GM23338 (cell line): ENCODE results near the gene CACNB4. TPM values are rescaled to one million over a fixed set of nuclear protein-coding genes. Genes with fewer than 3 reads are reported as not detected.
"Not testable (repeated sequence)": the region's sequence is repeated elsewhere in the genome, so short reads cannot be mapped to it uniquely, and the experiment has no call there.

Experiments
- ATAC-seq: fragments of 200-7000 bp; cut with Tn5 transposase; 3 replicates; pipeline ENCODE4 v1.9.1; 2020
- DNase-seq: peaks from one replicate; pipeline ENCODE4 v3.0.0-alpha.2; 2015; ENCODE audit warnings: low spot score
- H2AFZ ChIP-seq: fragments of 200-600 bp; sonication (generic); 2 replicates; pipeline ENCODE4 v1.8.0; 2016; ENCODE audit warnings: antibody characterized with exemption, mild to moderate bottlenecking, moderate library complexity
- H3F3A ChIP-seq: fragments of 200-600 bp; sonication (generic); replicated peaks from 2 replicates; pipeline ENCODE4 v1.8.0; 2017; ENCODE audit warnings: antibody characterized with exemption, mixed run types, low read depth
- H3K27ac ChIP-seq: fragments of 200-600 bp; sonication (generic); 2 replicates; pipeline ENCODE4 v1.6.1; 2016; ENCODE audit warnings: low read depth
- H3K27me3 ChIP-seq: fragments of 200-600 bp; sonication (generic); 2 replicates; pipeline ENCODE4 v1.8.0; 2016; ENCODE audit warnings: mild to moderate bottlenecking, mixed run types, moderate library complexity; ENCODE audit not compliant: insufficient read depth
- H3K36me3 ChIP-seq: fragments of 200-600 bp; sonication (generic); 2 replicates; pipeline ENCODE4 v1.8.0; 2016; ENCODE audit warnings: mild to moderate bottlenecking; ENCODE audit not compliant: insufficient read depth
- H3K4me1 ChIP-seq: fragments of 200-600 bp; sonication (generic); 2 replicates; pipeline ENCODE4 v1.8.0; 2016; ENCODE audit warnings: mild to moderate bottlenecking, moderate library complexity; ENCODE audit not compliant: insufficient read depth
- H3K4me2 ChIP-seq: fragments of 200-600 bp; sonication (generic); 2 replicates; pipeline ENCODE4 v1.7.1; 2017; ENCODE audit warnings: mixed run types
- H3K4me3 ChIP-seq: fragments of 200-600 bp; sonication (generic); 2 replicates; pipeline ENCODE4 v1.6.1; 2016; ENCODE audit warnings: mixed run types
- H3K79me2 ChIP-seq: fragments of 200-600 bp; sonication (generic); replicated peaks from 2 replicates; pipeline ENCODE4 v1.8.0; 2017; ENCODE audit warnings: mild to moderate bottlenecking; ENCODE audit not compliant: insufficient read depth
- H3K9me2 ChIP-seq: fragments of 200-600 bp; sonication (generic); 2 replicates; pipeline ENCODE4 v1.8.0; 2017; ENCODE audit not compliant: insufficient read depth
- H4K20me1 ChIP-seq: fragments of 200-600 bp; sonication (generic); replicated peaks from 2 replicates; pipeline ENCODE4 v1.8.0; 2017; ENCODE audit warnings: mild to moderate bottlenecking; ENCODE audit not compliant: insufficient read depth
- H3K27ac Mint-ChIP-seq: 2 replicates; pipeline ENCODE4 v1.8.0; 2020; ENCODE audit warnings: inconsistent platforms, mild to moderate bottlenecking, moderate library complexity, mixed read lengths
- H3K27me3 Mint-ChIP-seq: 3 replicates; pipeline ENCODE4 v1.8.0; 2022; ENCODE audit warnings: low read depth, mild to moderate bottlenecking, moderate library complexity, mixed read lengths, inconsistent platforms; ENCODE audit not compliant: insufficient read depth, poor library complexity
- H3K36me3 Mint-ChIP-seq: 3 replicates; pipeline ENCODE4 v1.8.0; 2021; ENCODE audit warnings: low read depth, mild to moderate bottlenecking, inconsistent platforms, moderate library complexity, mixed read lengths
- H3K4me1 Mint-ChIP-seq: 3 replicates; pipeline ENCODE4 v1.8.0; 2020; ENCODE audit warnings: mild to moderate bottlenecking, inconsistent platforms, mixed read lengths
- H3K4me3 Mint-ChIP-seq: 3 replicates; pipeline ENCODE4 v1.8.0; 2021; ENCODE audit warnings: moderate library complexity, mild to moderate bottlenecking, inconsistent platforms, mixed read lengths
- H3K9me3 Mint-ChIP-seq: 3 replicates; pipeline ENCODE4 v1.8.0; 2020; ENCODE audit warnings: moderate library complexity, mild to moderate bottlenecking, inconsistent platforms, mixed read lengths
- CTCF ChIP-seq, 2 experiments: fragments of 200-600 bp in 1 of 2; sonication (generic) in 1 of 2; conservative IDR thresholded peaks; 2 replicates each; pipeline versions ENCODE4 v1.5.1 to v1.6.1; 2016 to 2017; ENCODE audit warnings: antibody characterized with exemption in 2 of 2, low read depth in 2 of 2, mild to moderate bottlenecking in 2 of 2, moderate library complexity in 1 of 2
- ETS1 ChIP-seq: IDR thresholded peaks from 2 replicates; pipeline ENCODE4 v1.6.1; 2016; ENCODE audit warnings: antibody characterized with exemption
- EZH2 ChIP-seq: fragments of 200-600 bp; sonication (generic); IDR thresholded peaks from one replicate; pipeline ENCODE4 v1.8.0; 2017; ENCODE audit warnings: antibody characterized with exemption, mild to moderate bottlenecking, low read depth; ENCODE audit not compliant: unreplicated experiment
- EZH2phosphoT487 ChIP-seq: fragments of 200-600 bp; sonication (generic); IDR thresholded peaks from one replicate; pipeline ENCODE4 v1.8.1; 2018; ENCODE audit warnings: antibody characterized with exemption; ENCODE audit not compliant: unreplicated experiment
- JUNB ChIP-seq: IDR thresholded peaks from one replicate; pipeline ENCODE4 v1.6.1; 2016; ENCODE audit warnings: antibody characterized with exemption; ENCODE audit not compliant: unreplicated experiment
- POLR2AphosphoS5 ChIP-seq: IDR thresholded peaks from 2 replicates; pipeline ENCODE4 v1.6.1; 2016; ENCODE audit warnings: antibody characterized with exemption, low read depth
- STAT1 ChIP-seq: IDR thresholded peaks from one replicate; pipeline ENCODE4 v1.6.1; 2016; ENCODE audit warnings: antibody characterized with exemption; ENCODE audit not compliant: unreplicated experiment
- ZNF114 ChIP-seq: fragments of 250-450 bp; sonication (Bioruptor Pico); IDR thresholded peaks from 2 replicates; pipeline ENCODE4 v1.5.0; 2020; ENCODE audit warnings: mild to moderate bottlenecking, moderate library complexity
- ZNF462 ChIP-seq: fragments of 250-450 bp; sonication (Bioruptor Pico); IDR thresholded peaks from 2 replicates; pipeline ENCODE4 v1.5.0; 2020; ENCODE audit warnings: mild to moderate bottlenecking, moderate library complexity
- polyA plus RNA-seq: library from polyadenylated mRNA; unstranded; fragments of >200 nt; fragmentation: Nextera tagmentation; extraction: Ambion mirVana; gene quantifications from 2 replicates; pipeline ENCODE4 v1.2.1, GENCODE V29; 2016
- total RNA-seq: library from RNA; depleted of rRNA; stranded (reverse); fragments of >200 nt; shearing (Covaris generic); gene quantifications from 2 replicates; pipeline ENCODE4 v1.2.3, GENCODE V29; 2014

Gene CACNB4
- total and polyA plus RNA-seq, 2 experiments from 2014 or later: 4.0 to 9.8 TPM

- Histone ChIP-seq H3K4me3 (no peak overlapping the region), H3K4me2 (no peak overlapping the region), H2AFZ (no peak overlapping the region), H3F3A (no peaks in the 10 kb centered on the region), H3K27ac (no peak overlapping the region), H3K4me1 (no peaks in the 10 kb centered on the region), H3K9me2 (no peaks in the 10 kb centered on the region), H3K27me3 (peaks cover 24% of the 10 kb centered on the region), H3K36me3 (no peaks in the 10 kb centered on the region), H4K20me1 (no peaks in the 10 kb centered on the region), H3K79me2 (no peaks in the 10 kb centered on the region; the same call in 1 of the 2 replicates)
- no peaks in the 10 kb centered on the region for H3K36me3 Mint-ChIP-seq
- ATAC-seq (no peak), DNase-seq (no peak)
- TF ChIP-seq STAT1: no peak
- TF ChIP-seq JUNB: no peak
- peaks cover under 1% of the 10 kb centered on the region; the same call in 1 of the 3 replicates for H3K4me1 Mint-ChIP-seq
- H3K27me3 Mint-ChIP-seq: peaks cover 14% of the 10 kb centered on the region
- H3K27ac Mint-ChIP-seq: no peak overlapping the region
- no peak overlapping the region for H3K4me3 Mint-ChIP-seq
- H3K9me3 Mint-ChIP-seq: no peaks in the 10 kb centered on the region
Observed at GRCh38 chr2:152092095-152092494, 6.7 kb downstream of the CACNB4 start.

- not testable (repeated sequence) for H3K36me3 ChIP-seq, H4K20me1 ChIP-seq, H3K9me2 ChIP-seq, H3K4me3 Mint-ChIP-seq, DNase-seq, H3K4me1 Mint-ChIP-seq, H3K9me3 Mint-ChIP-seq, H2AFZ ChIP-seq, H3K36me3 Mint-ChIP-seq, H3K4me2 ChIP-seq, H3K27ac Mint-ChIP-seq, H3K27me3 ChIP-seq, H3K4me3 ChIP-seq, H3K27me3 Mint-ChIP-seq, H3K27ac ChIP-seq, H3F3A ChIP-seq, H3K79me2 ChIP-seq, H3K4me1 ChIP-seq, ATAC-seq
Observed at GRCh38 chr2:152090726-152091125, 8.1 kb downstream of the CACNB4 start.

- Mint-ChIP-seq H3K9me3 (no peaks in the 10 kb centered on the region), H3K27me3 (peaks cover 2% of the 10 kb centered on the region), H3K4me3 (no peak overlapping the region), H3K27ac (no peak overlapping the region), H3K4me1 (no peaks in the 10 kb centered on the region), H3K36me3 (no peaks in the 10 kb centered on the region)
- H3K4me3 ChIP-seq: no peak overlapping the region
- H3K4me2 ChIP-seq: no peak overlapping the region
- no peaks in the 10 kb centered on the region for H3K79me2 ChIP-seq
- H3K9me2 ChIP-seq: no peaks in the 10 kb centered on the region
- no peak for TF ChIP-seq ZNF114 (CRISPR knock-in tag)
- TF ChIP-seq EZH2phosphoT487: no peak
- no peak for TF ChIP-seq EZH2
- no peak for TF ChIP-seq ETS1
- no peak for TF ChIP-seq JUNB
- TF ChIP-seq ZNF462 (CRISPR knock-in tag): no peak
- TF ChIP-seq STAT1: no peak
- TF ChIP-seq CTCF (conservative IDR thresholded peaks at IDR 0.05; ENCODE audit: low read depth in 2 of 2): no peak
- no peak for TF ChIP-seq POLR2AphosphoS5
- no peak for DNase-seq
- no peaks in the 10 kb centered on the region for H4K20me1 ChIP-seq
- no peaks in the 10 kb centered on the region for H3K36me3 ChIP-seq
- H3K4me1 ChIP-seq: no peaks in the 10 kb centered on the region
- no peak overlapping the region for H2AFZ ChIP-seq
- no peak for ATAC-seq
- H3K27me3 ChIP-seq: no peaks in the 10 kb centered on the region
- no peaks in the 10 kb centered on the region for H3F3A ChIP-seq
- H3K27ac ChIP-seq: no peak overlapping the region
Observed at GRCh38 chr2:152089238-152089637, 9.6 kb downstream of the CACNB4 start.
